MM.1S (cell line): ENCODE results near the gene CBFA2T2.
A peak's percentile ranks its signal among the peaks of the same experiment; 100 is the strongest.
"Not testable (repeated sequence)": the region's sequence is repeated elsewhere in the genome, so short reads cannot be mapped to it uniquely, and the experiment has no call there.

Experiments
- DNase-seq: peaks from one replicate; pipeline ENCODE4 v3.0.0-alpha.2; 2015
- H2AFZ ChIP-seq: fragments of 300-600 bp; sonication (generic); 2 replicates; pipeline ENCODE4 v1.6.0; 2016; ENCODE audit warnings: antibody characterized with exemption, low read length
- H3F3A ChIP-seq: fragments of 300-600 bp; sonication (generic); 2 replicates; pipeline ENCODE4 v1.6.1; 2016; ENCODE audit warnings: mild to moderate bottlenecking, antibody characterized with exemption, low read length, moderate library complexity, mixed read lengths; ENCODE audit not compliant: insufficient read depth
- H3K27ac ChIP-seq: fragments of 300-600 bp; sonication (generic); 2 replicates; pipeline ENCODE4 v1.5.1; 2016; ENCODE audit warnings: mild to moderate bottlenecking, low read length
- H3K27me3 ChIP-seq: fragments of 300-600 bp; sonication (generic); replicated peaks from 2 replicates; pipeline ENCODE4 v1.6.0; 2016; ENCODE audit warnings: low read length; ENCODE audit not compliant: insufficient read depth
- H3K36me3 ChIP-seq: fragments of 300-600 bp; sonication (generic); replicated peaks from 2 replicates; pipeline ENCODE4 v1.6.1; 2016; ENCODE audit warnings: mild to moderate bottlenecking, low read length, mixed read lengths; ENCODE audit not compliant: insufficient read depth
- H3K4me1 ChIP-seq: fragments of 300-600 bp; sonication (generic); 2 replicates; pipeline ENCODE4 v1.6.1; 2016; ENCODE audit warnings: low read length, mixed read lengths
- H3K4me2 ChIP-seq: fragments of 300-600 bp; sonication (generic); 2 replicates; pipeline ENCODE4 v1.6.0; 2016; ENCODE audit warnings: low read depth, low read length
- H3K4me3 ChIP-seq: fragments of 300-600 bp; sonication (generic); 2 replicates; pipeline ENCODE4 v1.5.1; 2016; ENCODE audit warnings: low read length, mixed read lengths
- H3K79me2 ChIP-seq: fragments of 300-600 bp; sonication (generic); 2 replicates; pipeline ENCODE4 v1.6.1; 2016; ENCODE audit warnings: mixed run types, low read length, mixed read lengths
- H3K9ac ChIP-seq: fragments of 300-600 bp; sonication (generic); 2 replicates; pipeline ENCODE4 v1.6.1; 2016; ENCODE audit warnings: low read length, mixed read lengths
- H3K9me2 ChIP-seq: fragments of 300-600 bp; sonication (generic); replicated peaks from 2 replicates; pipeline ENCODE4 v1.6.1; 2016; ENCODE audit warnings: mild to moderate bottlenecking, low read length, mixed read lengths; ENCODE audit not compliant: insufficient read depth
- H3K9me3 ChIP-seq: fragments of 300-600 bp; sonication (generic); replicated peaks from 2 replicates; pipeline ENCODE4 v1.6.1; 2016; ENCODE audit warnings: mild to moderate bottlenecking, low read length, mixed read lengths; ENCODE audit not compliant: insufficient read depth
- H4K20me1 ChIP-seq: fragments of 300-600 bp; sonication (generic); 2 replicates; pipeline ENCODE4 v1.6.1; 2016; ENCODE audit warnings: mild to moderate bottlenecking, low read length, moderate library complexity, mixed read lengths; ENCODE audit not compliant: insufficient read depth
- CTCF ChIP-seq: fragments of 300-600 bp; sonication (generic); IDR thresholded peaks from 2 replicates; pipeline ENCODE4 v1.5.1; 2016; ENCODE audit warnings: antibody characterized with exemption, low read length, mixed read lengths
- EZH2 ChIP-seq: fragments of 300-600 bp; sonication (generic); optimal IDR thresholded peaks from 2 replicates; pipeline ENCODE3; 2017; ENCODE audit warnings: low read depth, mild to moderate bottlenecking, antibody characterized with exemption, low read length, mixed read lengths
- EZH2phosphoT487 ChIP-seq: fragments of 300-600 bp; sonication (generic); IDR thresholded peaks from 2 replicates; pipeline ENCODE4 v1.6.1; 2018; ENCODE audit warnings: antibody characterized with exemption, low read length

CBFA2T2 gene

GRCh38 chr20:33645072-33645358, 155.1 kb downstream of the CBFA2T2 start:
- no peaks in the 10 kb centered on the region; the same call in 1 of the 2 replicates for H3K36me3 ChIP-seq
- H3K4me3 ChIP-seq, result no peak overlapping the region
- H3K27ac ChIP-seq, result no peak overlapping the region
- no peak overlapping the region for H3K4me2 ChIP-seq
- H4K20me1 ChIP-seq, result no peaks in the 10 kb centered on the region
- no peak overlapping the region for H2AFZ ChIP-seq
- no peak for DNase-seq
- no peaks in the 10 kb centered on the region for H3K9me3 ChIP-seq
- H3F3A ChIP-seq, result peaks cover 24% of the 10 kb centered on the region
- no peaks in the 10 kb centered on the region for H3K9me2 ChIP-seq
- H3K4me1 ChIP-seq, result peaks cover 24% of the 10 kb centered on the region
- no peak for TF ChIP-seq EZH2phosphoT487
- TF ChIP-seq EZH2, result no peak
- TF ChIP-seq CTCF, result no peak
- no peaks in the 10 kb centered on the region for H3K79me2 ChIP-seq
- H3K27me3 ChIP-seq, result no peaks in the 10 kb centered on the region
- H3K9ac ChIP-seq, result no peak overlapping the region

- Histone ChIP-seq H3K27me3 (no peaks in the 10 kb centered on the region), H3K9ac (no peak overlapping the region), H3F3A (peaks cover 24% of the 10 kb centered on the region), H3K36me3 (no peaks in the 10 kb centered on the region; the same call in 1 of the 2 replicates), H3K4me1 (peaks cover 24% of the 10 kb centered on the region), H3K79me2 (no peaks in the 10 kb centered on the region), H3K4me2 (no peak overlapping the region), H3K9me3 (no peaks in the 10 kb centered on the region), H4K20me1 (no peaks in the 10 kb centered on the region), H3K27ac (no peak overlapping the region), H3K4me3 (no peak overlapping the region), H3K9me2 (no peaks in the 10 kb centered on the region), H2AFZ (no peak overlapping the region)
- TF ChIP-seq CTCF (no peak), EZH2 (no peak)
- no peak for DNase-seq
Observed at GRCh38 chr20:33645396-33645795, 155.5 kb downstream of the CBFA2T2 start.

- Histone ChIP-seq H3K4me3 (no peak overlapping the region), H4K20me1 (no peaks in the 10 kb centered on the region), H3K79me2 (no peaks in the 10 kb centered on the region), H3F3A (peaks cover 24% of the 10 kb centered on the region), H3K27me3 (no peaks in the 10 kb centered on the region), H3K9me2 (no peaks in the 10 kb centered on the region), H3K4me1 (peaks cover 24% of the 10 kb centered on the region), H3K9me3 (no peaks in the 10 kb centered on the region), H3K27ac (no peak overlapping the region), H3K4me2 (no peak overlapping the region), H3K9ac (no peak overlapping the region), H3K36me3 (no peaks in the 10 kb centered on the region; the same call in 1 of the 2 replicates), H2AFZ (no peak overlapping the region)
- no peak for DNase-seq
- TF ChIP-seq EZH2phosphoT487 (no peak), EZH2 (no peak), CTCF (no peak)
Observed at GRCh38 chr20:33646191-33646590, 156.3 kb downstream of the CBFA2T2 start.

- not testable (repeated sequence) for DNase-seq, H3K36me3 ChIP-seq, H3K79me2 ChIP-seq, H2AFZ ChIP-seq, H3K27me3 ChIP-seq, H3K9me3 ChIP-seq, H4K20me1 ChIP-seq, H3K4me3 ChIP-seq, H3K9me2 ChIP-seq, H3K9ac ChIP-seq
- H3K27ac ChIP-seq, result peak overlapping the region; percentile 65; the same call in 1 of the 2 replicates
- H3K4me2 ChIP-seq, result peak overlapping the region; percentile 54; the same call in 1 of the 2 replicates
- H3F3A ChIP-seq, result peaks cover 24% of the 10 kb centered on the region
- peaks cover 24% of the 10 kb centered on the region for H3K4me1 ChIP-seq
Observed at GRCh38 chr20:33646959-33647602, 157.2 kb downstream of the CBFA2T2 start.
